Astrocyte of the spinal cord (primary cell): ENCODE data around the gene LMAN2.

Experiments
- DNase-seq: peaks from one replicate; pipeline ENCODE4 v3.0.0; 2011; ENCODE audit warnings: low read depth, low spot score
- H3K4me3 ChIP-seq: 2 replicates; pipeline ENCODE4 v1.5.1; 2011; ENCODE audit warnings: low read depth, mild to moderate bottlenecking, low read length, moderate library complexity
- CTCF ChIP-seq: IDR thresholded peaks from 2 replicates; pipeline ENCODE4 v1.5.1; 2012; ENCODE audit warnings: low read depth, mild to moderate bottlenecking, low read length, inconsistent platforms
- in situ Hi-C: cut with HindIII; loops from 2 replicates; pipeline ENCODE4 v1.10.0; 2017; ENCODE audit warnings: low sequenced_read_pairs

LMAN2 gene

GRCh38 chr5:177359860-177360259 is 8.4 kb upstream of the LMAN2 start:
- H3K4me3 ChIP-seq = no peak overlapping the region
- TF ChIP-seq CTCF = no peak
- DNase-seq = no peak
- in situ Hi-C loops = no loop called here

- no peak overlapping the region for H3K4me3 ChIP-seq
- TF ChIP-seq CTCF = no peak
- in situ Hi-C loops = no loop called here
- no peak for DNase-seq
Measured at GRCh38 chr5:177359451-177359851, 8.0 kb upstream of the LMAN2 start.

GRCh38 chr5:177358370-177358819 is 6.9 kb upstream of the LMAN2 start:
- no peak overlapping the region for H3K4me3 ChIP-seq
- in situ Hi-C loops = no loop called here
- TF ChIP-seq CTCF = no peak

GRCh38 chr5:177357459-177358351 is 6.2 kb upstream of the LMAN2 start, which contains the start of gene RGS14:
Gene RGS14, plus strand, starts transcription at chr5:177357924. Its CDS starts 101 bp downstream, at chr5:177358025.
- DNase-seq = peak; percentile 18
- no peak within 1 kb of the TSS for H3K4me3 ChIP-seq
- no peak for TF ChIP-seq CTCF
- in situ Hi-C loops = no loop called here

More at GRCh38 chr5:177358370-177358819, 6.9 kb upstream of the LMAN2 start:
- DNase-seq = no peak

GRCh38 chr5:177357146-177357458 is 5.6 kb upstream of the LMAN2 start:
- in situ Hi-C loops = no loop called here

GRCh38 chr5:177356746-177357145 is 5.3 kb upstream of the LMAN2 start:
- DNase-seq = no peak
- no peak for TF ChIP-seq CTCF
- no peak overlapping the region for H3K4me3 ChIP-seq
- in situ Hi-C loops = no loop called here

More at GRCh38 chr5:177357146-177357458, 5.6 kb upstream of the LMAN2 start:
- no peak for TF ChIP-seq CTCF
- no peak for DNase-seq
- H3K4me3 ChIP-seq = no peak overlapping the region
